A549 treated with Hydrocortisone at 1 μM for 4 hours (cell line): Measurements from ENCODE around the gene GAGE12F. TPM values are rescaled to one million over a fixed set of nuclear protein-coding genes. Genes with fewer than 3 reads are reported as not detected.

Source experiments
- total RNA-seq: library from RNA; stranded (reverse); fragments of 200-300 nt; extraction: Qiagen RNA extraction; gene quantifications from 5 replicates; pipeline ENCODE4 v1.2.3, GENCODE V29; 2022

Gene GAGE12F
- total RNA-seq, result not detected in 5 replicates

GRCh38 chrX:49560542-49560941 is at the start of gene GAGE12F:
Gene GAGE12F, plus strand, starts transcription at chrX:49560842. Its CDS starts 1,155 bp downstream, at chrX:49561997.

DNA sequence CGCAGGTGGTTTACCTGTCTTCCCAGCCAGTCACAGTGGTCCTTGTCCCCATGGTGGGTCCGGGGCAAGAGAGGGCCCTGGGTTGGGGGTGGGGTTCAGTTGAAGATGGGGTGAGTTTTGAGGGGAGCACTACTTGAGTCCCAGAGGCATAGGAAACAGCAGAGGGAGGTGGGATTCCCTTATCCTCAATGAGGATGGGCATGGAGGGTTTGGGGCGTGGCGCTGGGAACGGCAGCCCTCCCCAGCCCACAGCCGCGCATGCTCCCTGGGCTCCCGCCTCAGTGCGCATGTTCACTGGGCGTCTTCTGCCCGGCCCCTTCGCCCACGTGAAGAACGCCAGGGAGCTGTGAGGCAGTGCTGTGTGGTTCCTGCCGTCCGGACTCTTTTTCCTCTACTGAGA is 28.8 kb upstream of the GAGE12F start, which contains the start of gene GAGE12C:
Gene GAGE12C (plus strand): TSS at position 301 of the 400 bp plus-strand sequence. CDS start 1,155 bp downstream, outside the sequence.

DNA sequence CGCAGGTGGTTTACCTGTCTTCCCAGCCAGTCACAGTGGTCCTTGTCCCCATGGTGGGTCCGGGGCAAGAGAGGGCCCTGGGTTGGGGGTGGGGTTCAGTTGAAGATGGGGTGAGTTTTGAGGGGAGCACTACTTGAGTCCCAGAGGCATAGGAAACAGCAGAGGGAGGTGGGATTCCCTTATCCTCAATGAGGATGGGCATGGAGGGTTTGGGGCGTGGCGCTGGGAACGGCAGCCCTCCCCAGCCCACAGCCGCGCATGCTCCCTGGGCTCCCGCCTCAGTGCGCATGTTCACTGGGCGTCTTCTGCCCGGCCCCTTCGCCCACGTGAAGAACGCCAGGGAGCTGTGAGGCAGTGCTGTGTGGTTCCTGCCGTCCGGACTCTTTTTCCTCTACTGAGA is 19.2 kb upstream of the GAGE12F start, which contains the start of gene GAGE12D:
Gene GAGE12D (plus strand): TSS at position 301 of the 400 bp plus-strand sequence. CDS start 1,155 bp downstream, outside the sequence.

DNA sequence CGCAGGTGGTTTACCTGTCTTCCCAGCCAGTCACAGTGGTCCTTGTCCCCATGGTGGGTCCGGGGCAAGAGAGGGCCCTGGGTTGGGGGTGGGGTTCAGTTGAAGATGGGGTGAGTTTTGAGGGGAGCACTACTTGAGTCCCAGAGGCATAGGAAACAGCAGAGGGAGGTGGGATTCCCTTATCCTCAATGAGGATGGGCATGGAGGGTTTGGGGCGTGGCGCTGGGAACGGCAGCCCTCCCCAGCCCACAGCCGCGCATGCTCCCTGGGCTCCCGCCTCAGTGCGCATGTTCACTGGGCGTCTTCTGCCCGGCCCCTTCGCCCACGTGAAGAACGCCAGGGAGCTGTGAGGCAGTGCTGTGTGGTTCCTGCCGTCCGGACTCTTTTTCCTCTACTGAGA is 9.7 kb upstream of the GAGE12F start, which contains the start of gene GAGE12E:
Gene GAGE12E (plus strand): TSS at position 301 of the 400 bp plus-strand sequence. CDS start 1,155 bp downstream, outside the sequence.

GRCh38 chrX:49570100-49570499 is 9.5 kb downstream of the GAGE12F start, which contains the start of gene GAGE12G:
Gene GAGE12G, plus strand, starts transcription at chrX:49570400. Its CDS starts 1,155 bp downstream, at chrX:49571555.

DNA sequence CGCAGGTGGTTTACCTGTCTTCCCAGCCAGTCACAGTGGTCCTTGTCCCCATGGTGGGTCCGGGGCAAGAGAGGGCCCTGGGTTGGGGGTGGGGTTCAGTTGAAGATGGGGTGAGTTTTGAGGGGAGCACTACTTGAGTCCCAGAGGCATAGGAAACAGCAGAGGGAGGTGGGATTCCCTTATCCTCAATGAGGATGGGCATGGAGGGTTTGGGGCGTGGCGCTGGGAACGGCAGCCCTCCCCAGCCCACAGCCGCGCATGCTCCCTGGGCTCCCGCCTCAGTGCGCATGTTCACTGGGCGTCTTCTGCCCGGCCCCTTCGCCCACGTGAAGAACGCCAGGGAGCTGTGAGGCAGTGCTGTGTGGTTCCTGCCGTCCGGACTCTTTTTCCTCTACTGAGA is 19.0 kb downstream of the GAGE12F start, which contains the start of gene GAGE12H:
Gene GAGE12H (plus strand): TSS at position 301 of the 400 bp plus-strand sequence. CDS start 1,155 bp downstream, outside the sequence.

GRCh38 chrX:49589196-49589595 is 28.6 kb downstream of the GAGE12F start, which contains the start of gene GAGE2A:
Gene GAGE2A, plus strand, starts transcription at chrX:49589496. Its CDS starts 1,155 bp downstream, at chrX:49590651.

DNA sequence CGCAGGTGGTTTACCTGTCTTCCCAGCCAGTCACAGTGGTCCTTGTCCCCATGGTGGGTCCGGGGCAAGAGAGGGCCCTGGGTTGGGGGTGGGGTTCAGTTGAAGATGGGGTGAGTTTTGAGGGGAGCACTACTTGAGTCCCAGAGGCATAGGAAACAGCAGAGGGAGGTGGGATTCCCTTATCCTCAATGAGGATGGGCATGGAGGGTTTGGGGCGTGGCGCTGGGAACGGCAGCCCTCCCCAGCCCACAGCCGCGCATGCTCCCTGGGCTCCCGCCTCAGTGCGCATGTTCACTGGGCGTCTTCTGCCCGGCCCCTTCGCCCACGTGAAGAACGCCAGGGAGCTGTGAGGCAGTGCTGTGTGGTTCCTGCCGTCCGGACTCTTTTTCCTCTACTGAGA is 38.1 kb downstream of the GAGE12F start, which contains the start of gene GAGE1:
Gene GAGE1 (plus strand): TSS at position 301 of the 400 bp plus-strand sequence. CDS start 1,155 bp downstream, outside the sequence.

Other genes starting within 250 kb of the GAGE12F start
- gene GAGE12J, start 238.8 kb upstream of the GAGE12F start, total RNA-seq, result not detected in 5 replicates
- not detected in 5 replicates for gene GAGE13, start 229.3 kb upstream of the GAGE12F start, total RNA-seq
- not detected in 5 replicates for gene GAGE12C, start 28.7 kb upstream of the GAGE12F start, total RNA-seq
- not detected in 5 replicates for gene GAGE12D, start 19.1 kb upstream of the GAGE12F start, total RNA-seq
- not detected in 5 replicates for gene GAGE12E, start 9.6 kb upstream of the GAGE12F start, total RNA-seq
- gene GAGE12G, start 9.6 kb downstream of the GAGE12F start, total RNA-seq, result not detected in 5 replicates
- not detected in 5 replicates for gene GAGE12H, start 19.1 kb downstream of the GAGE12F start, total RNA-seq
- not detected in 5 replicates for gene GAGE2A, start 28.7 kb downstream of the GAGE12F start, total RNA-seq
- gene GAGE1, start 38.2 kb downstream of the GAGE12F start, total RNA-seq, result not detected in 5 replicates
- 0.29 TPM in 1 of 5 replicates, not detected in the others for gene PAGE1, start 135.1 kb downstream of the GAGE12F start, total RNA-seq